SK-N-SH treated with all-trans-retinoic acid at 6 μM for 48 hours (cell line): ENCODE data around the gene CLNK.

Source experiments
- ATAC-seq: fragments of 200-7000 bp; cut with Tn5 transposase; 3 replicates; pipeline ENCODE4 v1.9.1; 2020; ENCODE audit warnings: mild to moderate bottlenecking, moderate library complexity
- ARNTL ChIP-seq: fragments of 450-650 bp; formaldehyde crosslinking; IDR thresholded peaks from 2 replicates; pipeline ENCODE4 v1.5.0; 2020; ENCODE audit warnings: low read depth, mild to moderate bottlenecking, moderate library complexity, borderline replicate concordance
- BACH2 ChIP-seq: fragments of 250-450 bp; sonication (Bioruptor Pico); IDR thresholded peaks from 2 replicates; pipeline ENCODE4 v1.9.0; 2021; ENCODE audit warnings: mild to moderate bottlenecking, borderline replicate concordance
- CREB5 ChIP-seq: fragments of 250-450 bp; sonication (Bioruptor Pico); IDR thresholded peaks from 2 replicates; pipeline ENCODE4 v1.5.1; 2020; ENCODE audit warnings: low read depth, mild to moderate bottlenecking, moderate library complexity
- CSDC2 ChIP-seq: fragments of 250-450 bp; sonication (Bioruptor Pico); IDR thresholded peaks from 2 replicates; pipeline ENCODE4 v1.5.0; 2020; ENCODE audit warnings: mild to moderate bottlenecking, moderate library complexity
- GLIS3 ChIP-seq: fragments of 250-450 bp; sonication (Bioruptor Pico); IDR thresholded peaks from 2 replicates; pipeline ENCODE4 v1.5.0; 2020; ENCODE audit warnings: mild to moderate bottlenecking, moderate library complexity
- ISL1 ChIP-seq: fragments of 250-450 bp; sonication (Bioruptor Pico); IDR thresholded peaks from 2 replicates; pipeline ENCODE4 v2.1.2; 2022; ENCODE audit warnings: mild to moderate bottlenecking, moderate library complexity
- OSR1 ChIP-seq: fragments of 250-450 bp; sonication (Bioruptor Pico); IDR thresholded peaks from 2 replicates; pipeline ENCODE4 v1.8.0; 2022; ENCODE audit warnings: moderate library complexity, mild to moderate bottlenecking, inconsistent platforms
- PATZ1 ChIP-seq: fragments of 250-450 bp; sonication (Bioruptor Pico); IDR thresholded peaks from 2 replicates; pipeline ENCODE4 v1.8.0; 2020; ENCODE audit warnings: mild to moderate bottlenecking, moderate library complexity, borderline replicate concordance
- PPARA ChIP-seq: fragments of 250-450 bp; sonication (Bioruptor Pico); IDR thresholded peaks from 2 replicates; pipeline ENCODE4 v1.5.0; 2020; ENCODE audit warnings: mild to moderate bottlenecking, borderline replicate concordance
- SNAI2 ChIP-seq: fragments of 250-450 bp; sonication (Bioruptor Pico); IDR thresholded peaks from 2 replicates; pipeline ENCODE4 v1.5.0; 2020; ENCODE audit warnings: mild to moderate bottlenecking, moderate library complexity
- TCF4 ChIP-seq: fragments of 250-450 bp; sonication (Bioruptor Pico); IDR thresholded peaks from 2 replicates; pipeline ENCODE4 v1.8.0; 2021; ENCODE audit warnings: mild to moderate bottlenecking, moderate library complexity, borderline replicate concordance
- TOX ChIP-seq: fragments of 250-450 bp; sonication (Bioruptor Pico); IDR thresholded peaks from 2 replicates; pipeline ENCODE4 v1.8.0; 2021; ENCODE audit warnings: mild to moderate bottlenecking, moderate library complexity, borderline replicate concordance
- ZC3H10 ChIP-seq: fragments of 250-450 bp; sonication (Bioruptor Pico); IDR thresholded peaks from 2 replicates; pipeline ENCODE4 v1.5.1; 2021; ENCODE audit warnings: mild to moderate bottlenecking, moderate library complexity
- ZFP3 ChIP-seq: fragments of 250-450 bp; sonication (Bioruptor Pico); IDR thresholded peaks from 2 replicates; pipeline ENCODE4 v1.5.0; 2020; ENCODE audit warnings: mild to moderate bottlenecking, moderate library complexity
- ZFP30 ChIP-seq: fragments of 450-650 bp; formaldehyde crosslinking; IDR thresholded peaks from 2 replicates; pipeline ENCODE4 v1.5.0; 2022; ENCODE audit warnings: mild to moderate bottlenecking, moderate library complexity
- ZNF565 ChIP-seq: fragments of 450-650 bp; formaldehyde crosslinking; conservative IDR thresholded peaks from 2 replicates; pipeline ENCODE4 v1.5.0; 2020; ENCODE audit warnings: low read depth, mild to moderate bottlenecking, moderate library complexity
- ZNF70 ChIP-seq: fragments of 450-650 bp; formaldehyde crosslinking; IDR thresholded peaks from 2 replicates; pipeline ENCODE4 v1.5.0; 2020; ENCODE audit warnings: mild to moderate bottlenecking, moderate library complexity
- ZNF8 ChIP-seq: fragments of 450-650 bp; formaldehyde crosslinking; IDR thresholded peaks from 2 replicates; pipeline ENCODE4 v1.5.0; 2020; ENCODE audit warnings: mild to moderate bottlenecking, moderate library complexity
- TF ChIP-seq, protein P1 (sequence below): fragments of 250-450 bp; sonication (Bioruptor Pico); IDR thresholded peaks from 2 replicates; pipeline ENCODE4 v1.5.1; 2021; ENCODE audit warnings: mild to moderate bottlenecking, moderate library complexity
- TF ChIP-seq, protein P2 (sequence below): fragments of 250-450 bp; sonication (Bioruptor Pico); IDR thresholded peaks from 2 replicates; pipeline ENCODE4 v1.5.0; 2020; ENCODE audit warnings: mild to moderate bottlenecking, moderate library complexity

The CLNK gene

DNA sequence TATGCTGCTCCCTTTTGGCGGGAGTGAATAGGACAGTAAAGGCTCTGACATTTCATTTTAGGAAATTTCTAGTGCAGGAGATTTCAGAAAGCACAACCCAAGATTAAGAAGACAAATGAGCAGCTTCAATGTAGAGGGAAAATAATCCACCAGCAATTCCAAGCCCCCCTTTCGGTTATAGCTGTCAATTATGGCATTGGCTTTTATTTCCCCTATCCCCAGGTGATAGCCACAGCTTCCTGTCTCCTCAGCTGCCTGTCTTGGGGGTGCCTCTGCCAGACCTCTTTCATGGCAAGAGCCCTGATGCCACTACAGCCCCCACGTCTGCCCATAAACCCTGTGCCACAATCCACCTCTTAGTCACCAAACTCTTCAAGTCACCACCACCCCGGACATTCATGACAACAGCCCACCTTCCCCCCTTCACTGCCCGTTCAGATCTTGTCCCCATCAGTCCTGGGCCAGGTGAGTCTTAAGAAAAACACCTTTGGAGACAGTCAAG is 48.4 kb upstream of the CLNK start (continued):
- TF ChIP-seq, protein P1, sequence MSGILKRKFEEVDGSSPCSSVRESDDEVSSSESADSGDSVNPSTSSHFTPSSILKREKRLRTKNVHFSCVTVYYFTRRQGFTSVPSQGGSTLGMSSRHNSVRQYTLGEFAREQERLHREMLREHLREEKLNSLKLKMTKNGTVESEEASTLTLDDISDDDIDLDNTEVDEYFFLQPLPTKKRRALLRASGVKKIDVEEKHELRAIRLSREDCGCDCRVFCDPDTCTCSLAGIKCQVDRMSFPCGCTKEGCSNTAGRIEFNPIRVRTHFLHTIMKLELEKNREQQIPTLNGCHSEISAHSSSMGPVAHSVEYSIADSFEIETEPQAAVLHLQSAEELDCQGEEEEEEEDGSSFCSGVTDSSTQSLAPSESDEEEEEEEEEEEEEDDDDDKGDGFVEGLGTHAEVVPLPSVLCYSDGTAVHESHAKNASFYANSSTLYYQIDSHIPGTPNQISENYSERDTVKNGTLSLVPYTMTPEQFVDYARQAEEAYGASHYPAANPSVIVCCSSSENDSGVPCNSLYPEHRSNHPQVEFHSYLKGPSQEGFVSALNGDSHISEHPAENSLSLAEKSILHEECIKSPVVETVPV = no peak
- TF ChIP-seq TOX (CRISPR knock-in tag) (no peak), ZFP3 (no peak), ZNF565 (no peak), ZNF8 (CRISPR knock-in tag) (no peak), CREB5 (CRISPR knock-in tag) (no peak)
- TF ChIP-seq, protein P2, sequence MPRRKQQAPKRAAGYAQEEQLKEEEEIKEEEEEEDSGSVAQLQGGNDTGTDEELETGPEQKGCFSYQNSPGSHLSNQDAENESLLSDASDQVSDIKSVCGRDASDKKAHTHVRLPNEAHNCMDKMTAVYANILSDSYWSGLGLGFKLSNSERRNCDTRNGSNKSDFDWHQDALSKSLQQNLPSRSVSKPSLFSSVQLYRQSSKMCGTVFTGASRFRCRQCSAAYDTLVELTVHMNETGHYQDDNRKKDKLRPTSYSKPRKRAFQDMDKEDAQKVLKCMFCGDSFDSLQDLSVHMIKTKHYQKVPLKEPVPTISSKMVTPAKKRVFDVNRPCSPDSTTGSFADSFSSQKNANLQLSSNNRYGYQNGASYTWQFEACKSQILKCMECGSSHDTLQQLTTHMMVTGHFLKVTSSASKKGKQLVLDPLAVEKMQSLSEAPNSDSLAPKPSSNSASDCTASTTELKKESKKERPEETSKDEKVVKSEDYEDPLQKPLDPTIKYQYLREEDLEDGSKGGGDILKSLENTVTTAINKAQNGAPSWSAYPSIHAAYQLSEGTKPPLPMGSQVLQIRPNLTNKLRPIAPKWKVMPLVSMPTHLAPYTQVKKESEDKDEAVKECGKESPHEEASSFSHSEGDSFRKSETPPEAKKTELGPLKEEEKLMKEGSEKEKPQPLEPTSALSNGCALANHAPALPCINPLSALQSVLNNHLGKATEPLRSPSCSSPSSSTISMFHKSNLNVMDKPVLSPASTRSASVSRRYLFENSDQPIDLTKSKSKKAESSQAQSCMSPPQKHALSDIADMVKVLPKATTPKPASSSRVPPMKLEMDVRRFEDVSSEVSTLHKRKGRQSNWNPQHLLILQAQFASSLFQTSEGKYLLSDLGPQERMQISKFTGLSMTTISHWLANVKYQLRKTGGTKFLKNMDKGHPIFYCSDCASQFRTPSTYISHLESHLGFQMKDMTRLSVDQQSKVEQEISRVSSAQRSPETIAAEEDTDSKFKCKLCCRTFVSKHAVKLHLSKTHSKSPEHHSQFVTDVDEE (CRISPR knock-in tag) = no peak

DNA sequence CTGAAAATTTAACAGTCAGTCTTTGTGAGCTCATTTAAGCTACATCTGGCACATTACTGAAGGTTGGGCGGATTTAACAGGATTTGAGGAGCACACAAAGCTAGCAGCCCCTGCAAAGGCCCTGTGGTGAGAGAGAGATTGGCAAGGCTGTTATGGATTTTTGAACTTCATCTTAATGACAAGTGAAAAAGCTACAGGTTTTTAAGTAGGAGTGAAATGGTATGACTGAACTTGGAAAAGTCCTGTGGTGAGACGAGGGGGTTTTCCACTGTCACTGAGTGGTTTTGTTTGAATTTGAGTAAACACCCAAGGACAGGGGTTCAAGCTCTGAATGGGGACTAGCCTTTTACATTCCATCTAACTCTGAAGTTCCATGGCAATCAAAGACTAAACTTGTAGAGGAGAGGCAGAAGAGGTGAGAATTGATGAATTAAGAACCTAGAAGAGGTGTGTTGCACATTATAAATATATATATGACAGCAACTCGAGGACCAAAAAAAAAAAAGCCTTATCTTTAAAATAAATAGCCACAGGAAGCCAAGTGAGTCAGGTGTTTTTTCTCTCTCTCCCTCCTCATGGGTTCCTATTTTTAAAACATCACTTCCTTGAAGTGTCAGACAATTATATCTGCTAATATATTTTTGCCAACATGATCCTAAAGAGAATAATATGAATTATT is 47.8 kb upstream of the CLNK start:
- no peak for ATAC-seq

DNA sequence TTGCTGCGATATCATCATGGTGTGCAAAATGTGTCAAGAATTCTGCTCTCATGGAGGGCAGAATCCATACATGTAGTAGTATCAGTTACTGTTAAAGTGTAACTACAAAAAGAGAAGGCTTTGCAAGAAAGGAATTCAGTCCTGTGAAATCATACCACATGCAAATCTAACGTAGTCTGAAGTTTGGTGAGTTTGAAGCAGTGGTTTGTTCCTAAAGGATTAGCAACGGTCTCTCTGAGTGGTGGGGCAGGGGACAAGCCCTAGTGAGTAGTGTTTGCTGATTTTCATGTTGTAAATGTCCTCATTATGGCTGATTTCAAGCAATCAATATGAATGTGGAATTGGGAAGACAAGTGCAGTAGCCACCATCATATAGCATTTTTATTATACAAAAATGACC is 47.1 kb upstream of the CLNK start:
- TF ChIP-seq BACH2 (no peak), ARNTL (CRISPR knock-in tag) (no peak), CSDC2 (CRISPR knock-in tag) (no peak), ZNF565 (no peak), ZNF70 (CRISPR knock-in tag) (no peak), ISL1 (no peak), GLIS3 (CRISPR knock-in tag) (no peak), OSR1 (CRISPR knock-in tag) (no peak), SNAI2 (no peak), CREB5 (CRISPR knock-in tag) (no peak), ZFP30 (no peak), TOX (CRISPR knock-in tag) (no peak), ZC3H10 (no peak), TCF4 (CRISPR knock-in tag) (no peak), ZFP3 (no peak), PPARA (CRISPR knock-in tag) (no peak), PATZ1 (CRISPR knock-in tag) (no peak)
- TF ChIP-seq, protein P1 = no peak
- TF ChIP-seq, all 23 proteins: peak for 0
- no peak for ATAC-seq

More for the DNA sequence above, 47.8 kb upstream of the CLNK start:
- TF ChIP-seq ZNF8 (CRISPR knock-in tag) = no peak
- TF ChIP-seq ARNTL (CRISPR knock-in tag) = no peak
- TF ChIP-seq ISL1 = no peak
- no peak for TF ChIP-seq ZNF565
